HepG2 (cell line): ENCODE data around the gene ABCG5. TPM values are rescaled to one million over a fixed set of nuclear protein-coding genes. Genes with fewer than 3 reads are reported as not detected.
A peak's percentile ranks its signal among the peaks of the same experiment; 100 is the strongest.

Experiments
- ATF1 ChIP-seq: IDR thresholded peaks from 2 replicates; pipeline ENCODE4 v1.6.1; 2016; ENCODE audit warnings: mild to moderate bottlenecking, control low read depth
- DR1 ChIP-seq: sonication (generic); formaldehyde crosslinking; IDR thresholded peaks from 2 replicates; pipeline ENCODE4 v1.8.0; 2021; ENCODE audit warnings: mild to moderate bottlenecking, missing genetic modification reagents, inconsistent platforms
- FOXK1 ChIP-seq: sonication (generic); formaldehyde crosslinking; IDR thresholded peaks from 2 replicates; pipeline ENCODE4 v1.4.0; 2020; ENCODE audit warnings: low read depth, missing genetic modification reagents, borderline replicate concordance
- FOXO1 ChIP-seq: sonication (generic); formaldehyde crosslinking; IDR thresholded peaks from 2 replicates; pipeline ENCODE4 v1.4.0; 2020; ENCODE audit warnings: missing genetic modification reagents
- HDAC2 ChIP-seq: sonication (generic); formaldehyde crosslinking; IDR thresholded peaks from 2 replicates; pipeline ENCODE4 v1.4.0; 2020; ENCODE audit warnings: missing genetic modification reagents
- HDAC6 ChIP-seq: fragments of 200-600 bp; sonication (generic); IDR thresholded peaks from 2 replicates; pipeline ENCODE4 v1.7.0; 2017; ENCODE audit warnings: mild to moderate bottlenecking, antibody characterized with exemption, low read length, low read depth
- HES4 ChIP-seq: sonication (generic); formaldehyde crosslinking; IDR thresholded peaks from 2 replicates; pipeline ENCODE4 v1.9.0; 2021; ENCODE audit warnings: mild to moderate bottlenecking, missing genetic modification reagents, borderline replicate concordance
- ISX ChIP-seq: sonication (generic); formaldehyde crosslinking; conservative IDR thresholded peaks from 2 replicates; pipeline ENCODE4 v1.5.0; 2020; ENCODE audit warnings: missing genetic modification reagents
- MBNL3 ChIP-seq: fragments of 250-450 bp; sonication (Bioruptor Pico); conservative IDR thresholded peaks from 2 replicates; pipeline ENCODE4 v1.8.0; 2022; ENCODE audit warnings: mild to moderate bottlenecking, inconsistent platforms
- NFIC ChIP-seq: IDR thresholded peaks from 2 replicates; pipeline ENCODE4 v1.6.1; 2012; ENCODE audit warnings: mild to moderate bottlenecking, low read length, inconsistent platforms
- NRL ChIP-seq: sonication (generic); formaldehyde crosslinking; IDR thresholded peaks from 2 replicates; pipeline ENCODE4 v1.5.0; 2020; ENCODE audit warnings: missing genetic modification reagents, mild to moderate bottlenecking, moderate library complexity, borderline replicate concordance
- PHF21A ChIP-seq: sonication (generic); formaldehyde crosslinking; IDR thresholded peaks from 2 replicates; pipeline ENCODE4 v1.5.0; 2020; ENCODE audit warnings: mild to moderate bottlenecking, missing genetic modification reagents
- PITX1 ChIP-seq: sonication (generic); formaldehyde crosslinking; IDR thresholded peaks from 2 replicates; pipeline ENCODE4 v1.5.1; 2020; ENCODE audit warnings: mild to moderate bottlenecking, missing genetic modification reagents
- TAF1 ChIP-seq: sonication (generic); formaldehyde crosslinking; IDR thresholded peaks from 2 replicates; pipeline ENCODE4 v1.4.0; 2020; ENCODE audit warnings: missing genetic modification reagents
- TBX2 ChIP-seq: sonication (generic); formaldehyde crosslinking; IDR thresholded peaks from 2 replicates; pipeline ENCODE4 v1.5.0; 2020; ENCODE audit warnings: missing genetic modification reagents, mild to moderate bottlenecking, borderline replicate concordance
- WIZ ChIP-seq: sonication (generic); formaldehyde crosslinking; IDR thresholded peaks from 2 replicates; pipeline ENCODE4 v1.5.1; 2020; ENCODE audit warnings: mild to moderate bottlenecking, missing genetic modification reagents
- ZMAT3 ChIP-seq: sonication (generic); formaldehyde crosslinking; conservative IDR thresholded peaks from 2 replicates; pipeline ENCODE4 v1.7.0; 2021; ENCODE audit warnings: missing genetic modification reagents
- ZNF205 ChIP-seq: IDR thresholded peaks from 2 replicates; pipeline ENCODE4 v1.6.1; 2018; ENCODE audit warnings: missing biosample characterization, missing genetic modification reagents
- ZNF232 ChIP-seq: sonication (generic); formaldehyde crosslinking; IDR thresholded peaks from 2 replicates; pipeline ENCODE4 v1.4.0; 2020; ENCODE audit warnings: missing genetic modification reagents, borderline replicate concordance
- ZNF331 ChIP-seq: sonication (generic); formaldehyde crosslinking; IDR thresholded peaks from 2 replicates; pipeline ENCODE4 v1.4.0; 2020; ENCODE audit warnings: missing genetic modification reagents
- ZNF441 ChIP-seq: sonication (generic); formaldehyde crosslinking; IDR thresholded peaks from 2 replicates; pipeline ENCODE4 v1.7.0; 2021; ENCODE audit warnings: missing genetic modification reagents, borderline replicate concordance
- ZNF562 ChIP-seq: sonication (generic); formaldehyde crosslinking; IDR thresholded peaks from 2 replicates; pipeline ENCODE4 v1.8.0; 2022; ENCODE audit warnings: missing genetic modification reagents, borderline replicate concordance
- ZNF619 ChIP-seq: sonication (generic); formaldehyde crosslinking; IDR thresholded peaks from 2 replicates; pipeline ENCODE4 v1.4.0; 2020; ENCODE audit warnings: mild to moderate bottlenecking, missing genetic modification reagents
- ZNF639 ChIP-seq: conservative IDR thresholded peaks from 2 replicates; pipeline ENCODE4 v1.6.1; 2018; ENCODE audit warnings: missing genetic modification reagents
- ZNF713 ChIP-seq: sonication (generic); formaldehyde crosslinking; IDR thresholded peaks from 2 replicates; pipeline ENCODE4 v1.4.0; 2020; ENCODE audit warnings: mild to moderate bottlenecking, missing genetic modification reagents
- ZNF770 ChIP-seq: sonication (generic); formaldehyde crosslinking; IDR thresholded peaks from 2 replicates; pipeline ENCODE4 v1.5.0; 2020; ENCODE audit warnings: mild to moderate bottlenecking, missing genetic modification reagents
- polyA plus RNA-seq, 8 experiments: library from polyadenylated mRNA; depleted of rRNA in 3 of 8; stranded (reverse) in 7 of 8; unstranded in 1 of 8; fragments of >200 nt; fragmentation: Illumina TruSeq in 4 of 8; extraction: Trizol in 4 of 8; gene quantifications; 2 replicates each; pipeline versions ENCODE4 v1.2.1 to v1.2.3, GENCODE V29; 2011 to 2016; ENCODE audit warnings: low read depth in 4 of 8, missing spikeins in 1 of 8, mixed read lengths in 1 of 8; ENCODE audit not compliant: insufficient read depth in 1 of 8
- total RNA-seq, 5 experiments: library from RNA; depleted of rRNA; stranded (reverse); fragments of >200 nt; fragmentation: Illumina TruSeq; extraction: Trizol; gene quantifications; 2 replicates each; pipeline ENCODE4 v1.2.3, GENCODE V29; 2016; ENCODE audit warnings: low read depth in 1 of 5
- TF ChIP-seq, protein P1 (sequence below): sonication (generic); formaldehyde crosslinking; IDR thresholded peaks from 2 replicates; pipeline ENCODE4 v1.8.1; 2023; ENCODE audit warnings: missing genetic modification reagents, mild to moderate bottlenecking, borderline replicate concordance

The ABCG5 gene
- total and polyA plus RNA-seq, 2 of the 13 experiments (the other 11 are each of a cell fraction or from before 2014, with no cell fraction given), result 15.1 to 39.0 TPM

- TF ChIP-seq TBX2, result peak; percentile 52; the same call in 1 of the 2 replicates
- no peak for TF ChIP-seq ZNF619 (CRISPR knock-in tag)
- no peak for TF ChIP-seq WIZ
- no peak; the same call in 1 of the 2 replicates for TF ChIP-seq ATF1 (CRISPR knock-in tag)
- TF ChIP-seq ZNF639 (CRISPR knock-in tag), result no peak
- 0 out of 2 replicates have a peak, but pooled peaks have one; percentile 55 for TF ChIP-seq ZMAT3 (CRISPR knock-in tag)
- TF ChIP-seq PHF21A (CRISPR knock-in tag), result peak; percentile 85
- TF ChIP-seq ISX (CRISPR knock-in tag), result peak; percentile 79; the same call in 1 of the 2 replicates
- no peak for TF ChIP-seq ZNF205 (CRISPR knock-in tag)
- TF ChIP-seq HDAC2 (CRISPR knock-in tag), result 0 out of 2 replicates have a peak, but pooled peaks have one; percentile 9
- no peak for TF ChIP-seq HDAC6
- TF ChIP-seq PITX1, result peak; percentile 39; the same call in 1 of the 2 replicates
- peak; percentile 72; the same call in 1 of the 2 replicates for TF ChIP-seq DR1 (CRISPR knock-in tag)
- TF ChIP-seq ZNF441 (CRISPR knock-in tag), result no peak
- no peak for TF ChIP-seq ZNF713 (CRISPR knock-in tag)
- no peak for TF ChIP-seq MBNL3 (CRISPR knock-in tag)
- peak; percentile 30; the same call in 1 of the 2 replicates for TF ChIP-seq ZNF331 (CRISPR knock-in tag)
- TF ChIP-seq ZNF562 (CRISPR knock-in tag), result no peak
- peak; percentile 59; the same call in 1 of the 2 replicates for TF ChIP-seq NRL (CRISPR knock-in tag)
- TF ChIP-seq ZNF770 (CRISPR knock-in tag), result peak; percentile 74
- TF ChIP-seq NFIC, result no peak
- peak; percentile 85 for TF ChIP-seq TAF1 (CRISPR knock-in tag)
- TF ChIP-seq ZNF232 (CRISPR knock-in tag), result peak; percentile 74
- 0 out of 2 replicates have a peak, but pooled peaks have one; percentile 11 for TF ChIP-seq FOXO1 (CRISPR knock-in tag)
- peak; percentile 65; the same call in 1 of the 2 replicates for TF ChIP-seq HES4
- TF ChIP-seq, protein P1, sequence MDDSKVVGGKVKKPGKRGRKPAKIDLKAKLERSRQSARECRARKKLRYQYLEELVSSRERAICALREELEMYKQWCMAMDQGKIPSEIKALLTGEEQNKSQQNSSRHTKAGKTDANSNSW (CRISPR knock-in tag), result no peak
- peak; percentile 19; the same call in 1 of the 2 replicates for TF ChIP-seq FOXK1
Measured at GRCh38 chr2:43838560-43839267, at the start of gene ABCG5, which contains the start of gene ABCG8 (continued).
